MM.1S (cell line): ENCODE results near the gene MACROD2.

Experiments used
- DNase-seq: peaks from one replicate; pipeline ENCODE4 v3.0.0-alpha.2; 2015
- H2AFZ ChIP-seq: fragments of 300-600 bp; sonication (generic); 2 replicates; pipeline ENCODE4 v1.6.0; 2016; ENCODE audit warnings: antibody characterized with exemption, low read length
- H3F3A ChIP-seq: fragments of 300-600 bp; sonication (generic); 2 replicates; pipeline ENCODE4 v1.6.1; 2016; ENCODE audit warnings: mild to moderate bottlenecking, antibody characterized with exemption, low read length, moderate library complexity, mixed read lengths; ENCODE audit not compliant: insufficient read depth
- H3K27ac ChIP-seq: fragments of 300-600 bp; sonication (generic); 2 replicates; pipeline ENCODE4 v1.5.1; 2016; ENCODE audit warnings: mild to moderate bottlenecking, low read length
- H3K27me3 ChIP-seq: fragments of 300-600 bp; sonication (generic); replicated peaks from 2 replicates; pipeline ENCODE4 v1.6.0; 2016; ENCODE audit warnings: low read length; ENCODE audit not compliant: insufficient read depth
- H3K36me3 ChIP-seq: fragments of 300-600 bp; sonication (generic); replicated peaks from 2 replicates; pipeline ENCODE4 v1.6.1; 2016; ENCODE audit warnings: mild to moderate bottlenecking, low read length, mixed read lengths; ENCODE audit not compliant: insufficient read depth
- H3K4me1 ChIP-seq: fragments of 300-600 bp; sonication (generic); 2 replicates; pipeline ENCODE4 v1.6.1; 2016; ENCODE audit warnings: low read length, mixed read lengths
- H3K4me2 ChIP-seq: fragments of 300-600 bp; sonication (generic); 2 replicates; pipeline ENCODE4 v1.6.0; 2016; ENCODE audit warnings: low read depth, low read length
- H3K4me3 ChIP-seq: fragments of 300-600 bp; sonication (generic); 2 replicates; pipeline ENCODE4 v1.5.1; 2016; ENCODE audit warnings: low read length, mixed read lengths
- H3K79me2 ChIP-seq: fragments of 300-600 bp; sonication (generic); 2 replicates; pipeline ENCODE4 v1.6.1; 2016; ENCODE audit warnings: mixed run types, low read length, mixed read lengths
- H3K9ac ChIP-seq: fragments of 300-600 bp; sonication (generic); 2 replicates; pipeline ENCODE4 v1.6.1; 2016; ENCODE audit warnings: low read length, mixed read lengths
- H3K9me2 ChIP-seq: fragments of 300-600 bp; sonication (generic); replicated peaks from 2 replicates; pipeline ENCODE4 v1.6.1; 2016; ENCODE audit warnings: mild to moderate bottlenecking, low read length, mixed read lengths; ENCODE audit not compliant: insufficient read depth
- H3K9me3 ChIP-seq: fragments of 300-600 bp; sonication (generic); replicated peaks from 2 replicates; pipeline ENCODE4 v1.6.1; 2016; ENCODE audit warnings: mild to moderate bottlenecking, low read length, mixed read lengths; ENCODE audit not compliant: insufficient read depth
- H4K20me1 ChIP-seq: fragments of 300-600 bp; sonication (generic); 2 replicates; pipeline ENCODE4 v1.6.1; 2016; ENCODE audit warnings: mild to moderate bottlenecking, low read length, moderate library complexity, mixed read lengths; ENCODE audit not compliant: insufficient read depth
- EZH2 ChIP-seq: fragments of 300-600 bp; sonication (generic); optimal IDR thresholded peaks from 2 replicates; pipeline ENCODE3; 2017; ENCODE audit warnings: low read depth, mild to moderate bottlenecking, antibody characterized with exemption, low read length, mixed read lengths
- EZH2phosphoT487 ChIP-seq: fragments of 300-600 bp; sonication (generic); IDR thresholded peaks from 2 replicates; pipeline ENCODE4 v1.6.1; 2018; ENCODE audit warnings: antibody characterized with exemption, low read length
- TF ChIP-seq, protein P1 (sequence below): fragments of 300-600 bp; sonication (generic); IDR thresholded peaks from 2 replicates; pipeline ENCODE4 v1.5.1; 2016; ENCODE audit warnings: antibody characterized with exemption, low read length, mixed read lengths

Gene MACROD2

GRCh38 chr20:14951105-14951504 is 955.8 kb downstream of the MACROD2 start:
- no peak overlapping the region for H3K4me2 ChIP-seq

GRCh38 chr20:14951707-14952418 is 956.5 kb downstream of the MACROD2 start:
- Histone ChIP-seq H3K36me3 (no peaks in the 10 kb centered on the region), H3K9me3 (no peaks in the 10 kb centered on the region), H3K9ac (no peak overlapping the region), H3K27ac (no peak overlapping the region), H3F3A (no peaks in the 10 kb centered on the region), H3K9me2 (no peaks in the 10 kb centered on the region), H3K79me2 (no peaks in the 10 kb centered on the region), H3K27me3 (no peaks in the 10 kb centered on the region), H2AFZ (no peak overlapping the region), H3K4me3 (no peak overlapping the region), H3K4me2 (no peak overlapping the region), H3K4me1 (no peaks in the 10 kb centered on the region), H4K20me1 (no peaks in the 10 kb centered on the region)
- no peak for DNase-seq
- no peak for TF ChIP-seq EZH2
- TF ChIP-seq, protein P1, sequence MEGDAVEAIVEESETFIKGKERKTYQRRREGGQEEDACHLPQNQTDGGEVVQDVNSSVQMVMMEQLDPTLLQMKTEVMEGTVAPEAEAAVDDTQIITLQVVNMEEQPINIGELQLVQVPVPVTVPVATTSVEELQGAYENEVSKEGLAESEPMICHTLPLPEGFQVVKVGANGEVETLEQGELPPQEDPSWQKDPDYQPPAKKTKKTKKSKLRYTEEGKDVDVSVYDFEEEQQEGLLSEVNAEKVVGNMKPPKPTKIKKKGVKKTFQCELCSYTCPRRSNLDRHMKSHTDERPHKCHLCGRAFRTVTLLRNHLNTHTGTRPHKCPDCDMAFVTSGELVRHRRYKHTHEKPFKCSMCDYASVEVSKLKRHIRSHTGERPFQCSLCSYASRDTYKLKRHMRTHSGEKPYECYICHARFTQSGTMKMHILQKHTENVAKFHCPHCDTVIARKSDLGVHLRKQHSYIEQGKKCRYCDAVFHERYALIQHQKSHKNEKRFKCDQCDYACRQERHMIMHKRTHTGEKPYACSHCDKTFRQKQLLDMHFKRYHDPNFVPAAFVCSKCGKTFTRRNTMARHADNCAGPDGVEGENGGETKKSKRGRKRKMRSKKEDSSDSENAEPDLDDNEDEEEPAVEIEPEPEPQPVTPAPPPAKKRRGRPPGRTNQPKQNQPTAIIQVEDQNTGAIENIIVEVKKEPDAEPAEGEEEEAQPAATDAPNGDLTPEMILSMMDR, result no peak
- no peak for TF ChIP-seq EZH2phosphoT487

More at GRCh38 chr20:14951105-14951504, 955.8 kb downstream of the MACROD2 start:
- H3K79me2 ChIP-seq, result no peaks in the 10 kb centered on the region
- H3K4me3 ChIP-seq, result no peak overlapping the region
- no peak overlapping the region for H2AFZ ChIP-seq
- no peaks in the 10 kb centered on the region for H3F3A ChIP-seq
- no peaks in the 10 kb centered on the region for H3K9me3 ChIP-seq
- DNase-seq, result no peak
- no peaks in the 10 kb centered on the region for H3K27me3 ChIP-seq
- TF ChIP-seq EZH2 (no peak), EZH2phosphoT487 (no peak)
- TF ChIP-seq, protein P1, result no peak
- H3K36me3 ChIP-seq, result no peaks in the 10 kb centered on the region
- no peak overlapping the region for H3K27ac ChIP-seq
- H3K4me1 ChIP-seq, result 0 out of 2 replicates have a peak, but pooled peaks cover 4% of the 10 kb centered on the region
- no peak overlapping the region for H3K9ac ChIP-seq
- no peaks in the 10 kb centered on the region for H3K9me2 ChIP-seq
- H4K20me1 ChIP-seq, result no peaks in the 10 kb centered on the region

DNA sequence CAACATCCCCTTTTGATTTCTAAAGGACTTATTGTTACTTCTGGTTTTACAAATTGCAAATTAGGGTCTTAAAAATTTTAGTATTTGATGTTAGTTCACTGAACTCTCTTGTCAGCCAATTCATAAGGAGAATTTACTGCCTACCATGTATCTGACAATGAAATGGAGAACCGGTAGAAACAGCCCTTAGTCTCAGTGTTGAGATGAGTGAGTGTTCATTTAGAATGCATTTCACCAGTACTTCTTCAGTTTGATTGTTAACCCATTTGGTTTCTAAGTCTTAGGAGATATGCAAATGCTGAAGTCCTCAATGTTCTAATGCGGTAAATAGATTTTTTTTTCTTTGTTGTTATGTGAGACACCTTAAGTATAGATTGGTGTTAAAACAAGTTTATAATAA is 958.4 kb downstream of the MACROD2 start:
- H4K20me1 ChIP-seq, result no peaks in the 10 kb centered on the region
- H3K36me3 ChIP-seq, result no peaks in the 10 kb centered on the region
- H3K27ac ChIP-seq, result no peak overlapping the region
- TF ChIP-seq EZH2phosphoT487 (no peak), EZH2 (no peak)
- TF ChIP-seq, protein P1, result no peak
- H3K4me2 ChIP-seq, result no peak overlapping the region
- H3K9ac ChIP-seq, result no peak overlapping the region
- H3K79me2 ChIP-seq, result no peaks in the 10 kb centered on the region
- no peak overlapping the region for H3K4me3 ChIP-seq
- no peaks in the 10 kb centered on the region for H3K27me3 ChIP-seq
- H3K9me2 ChIP-seq, result no peaks in the 10 kb centered on the region
- no peak for DNase-seq
- H3F3A ChIP-seq, result no peaks in the 10 kb centered on the region
- no peaks in the 10 kb centered on the region for H3K9me3 ChIP-seq
- H3K4me1 ChIP-seq, result no peaks in the 10 kb centered on the region
- H2AFZ ChIP-seq, result no peak overlapping the region
